Thymus (tissue), 11 donors: ENCODE measurements around the gene ADK. TPM values are rescaled to one million over a fixed set of nuclear protein-coding genes. Genes with fewer than 3 reads are reported as not detected.
"Not testable (repeated sequence)": the region's sequence is repeated elsewhere in the genome, so short reads cannot be mapped to it uniquely, and the experiment has no call there.

ENCODE experiments used
- DNase-seq, 9 donors: peaks; one replicate each; pipeline ENCODE4 v3.0.0-alpha.2; 2013; ENCODE audit warnings: low spot score in 9 of 9, low read depth in 6 of 9, missing footprints in 1 of 9
- H3K27ac ChIP-seq, 2 donors: one replicate each; pipeline ENCODE4 v1.5.1; 2013; ENCODE audit warnings: control low read depth in 1 of 2, low read depth in 1 of 2, low read length in 1 of 2, mild to moderate bottlenecking in 1 of 2, moderate library complexity in 1 of 2
- H3K27me3 ChIP-seq, 2 donors: one replicate each; pipeline ENCODE4 v1.5.1; 2013; ENCODE audit warnings: low read length in 1 of 2; ENCODE audit not compliant: control insufficient read depth in 2 of 2, insufficient read depth in 1 of 2
- H3K36me3 ChIP-seq, 2 donors: one replicate each; pipeline ENCODE4 v1.5.1; 2013; ENCODE audit warnings: low read length in 1 of 2, mild to moderate bottlenecking in 1 of 2, moderate library complexity in 1 of 2; ENCODE audit not compliant: control insufficient read depth in 2 of 2, insufficient read depth in 2 of 2
- H3K4me1 ChIP-seq, 2 donors: one replicate each; pipeline ENCODE4 v1.5.1; 2013; ENCODE audit warnings: low read length in 2 of 2; ENCODE audit not compliant: control insufficient read depth in 2 of 2, insufficient read depth in 2 of 2
- H3K4me3 ChIP-seq, 2 donors: one replicate each; pipeline ENCODE4 v1.5.1; 2013; ENCODE audit warnings: low read length in 2 of 2, control low read depth in 1 of 2, mild to moderate bottlenecking in 1 of 2
- H3K9me3 ChIP-seq, 2 donors: one replicate each; pipeline ENCODE4 v1.5.1; 2013; ENCODE audit warnings: low read length in 1 of 2, mild to moderate bottlenecking in 1 of 2; ENCODE audit not compliant: control insufficient read depth in 2 of 2, insufficient read depth in 1 of 2
- WGBS: extraction: QIAGEN DNeasy Blood & Tissue Kit; methylation state at CpG from one replicate; pipeline ENCODE4 v1.1.7; 2013; 5-methylcytosine and 5-hydroxymethylcytosine counted together
- polyA plus RNA-seq: library from polyadenylated mRNA; stranded (reverse); fragments of 200-250 nt; gene quantifications from one replicate; pipeline ENCODE4 v1.2.3, GENCODE V29; 2013
- total RNA-seq: library from RNA; stranded (reverse); fragments of 120-200 nt; gene quantifications from one replicate; pipeline ENCODE4 v1.2.4, GENCODE V29; 2013
- donor health status: healthy.

The ADK gene
- total and polyA plus RNA-seq, 2 donors: 32.0 to 33.2 TPM

DNA sequence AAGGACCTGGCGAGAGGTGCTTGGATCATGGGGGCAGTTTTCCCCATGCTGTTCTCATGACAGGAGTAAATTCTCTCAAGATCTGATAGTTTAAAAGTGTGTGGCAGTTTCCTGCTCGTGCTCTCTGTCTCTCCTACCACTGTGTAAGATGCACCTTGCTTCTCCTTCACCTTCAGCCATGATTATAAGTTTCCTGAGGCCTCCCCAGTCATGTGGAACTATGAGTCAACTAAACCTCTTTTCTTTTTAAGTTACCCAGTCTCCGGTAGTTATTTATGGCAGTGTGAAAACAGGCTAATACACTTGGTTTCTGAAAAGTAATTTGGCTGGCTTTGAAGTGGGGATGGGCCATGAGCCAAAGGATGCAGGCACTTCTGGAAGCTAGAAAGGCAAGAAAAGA, 407.4 kb downstream of the ADK start:
- H3K27me3 ChIP-seq: no peaks in the 10 kb centered on the region
- peaks cover 0 to 2% of the 10 kb centered on the region in 2 donors for H3K9me3 ChIP-seq
- WGBS: 97% methylated on average over 3 of the region's 3 CpGs
- H3K27ac ChIP-seq: no peak overlapping the region
- peaks cover 0 to 3% of the 10 kb centered on the region in 2 donors for H3K4me1 ChIP-seq
- peaks cover 0 to 2% of the 10 kb centered on the region in 2 donors for H3K36me3 ChIP-seq
- no peak for DNase-seq
- H3K4me3 ChIP-seq: no peak overlapping the region

DNA sequence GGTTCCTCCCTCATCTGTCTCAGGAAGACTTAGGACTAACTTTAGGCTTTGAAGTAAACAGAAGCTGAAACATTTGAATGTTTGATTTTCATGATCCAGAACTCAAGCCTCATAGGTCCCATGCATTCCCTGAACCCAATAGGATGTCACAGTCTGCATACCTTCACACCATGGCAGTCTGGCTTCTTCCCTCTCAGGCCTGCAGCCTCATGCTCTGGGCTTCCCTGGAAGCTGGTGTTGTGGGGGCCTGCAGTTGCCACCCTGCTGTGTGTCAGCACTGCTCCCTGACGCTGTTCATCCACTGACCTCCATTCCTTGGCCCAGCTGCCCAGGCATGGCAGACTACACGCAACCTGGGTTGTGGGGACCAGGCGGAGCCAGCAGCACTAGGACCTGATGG, 407.9 kb downstream of the ADK start:
- Histone ChIP-seq H3K27me3 (no peaks in the 10 kb centered on the region), H3K9me3 (peaks cover 0 to 2% of the 10 kb centered on the region in 2 donors), H3K36me3 (peaks cover 0 to 2% of the 10 kb centered on the region in 2 donors), H3K27ac (no peak overlapping the region), H3K4me3 (no peak overlapping the region), H3K4me1 (peaks cover 0 to 3% of the 10 kb centered on the region in 2 donors)
- no peak for DNase-seq
- WGBS: 100% methylated on average over 3 of the region's 3 CpGs

DNA sequence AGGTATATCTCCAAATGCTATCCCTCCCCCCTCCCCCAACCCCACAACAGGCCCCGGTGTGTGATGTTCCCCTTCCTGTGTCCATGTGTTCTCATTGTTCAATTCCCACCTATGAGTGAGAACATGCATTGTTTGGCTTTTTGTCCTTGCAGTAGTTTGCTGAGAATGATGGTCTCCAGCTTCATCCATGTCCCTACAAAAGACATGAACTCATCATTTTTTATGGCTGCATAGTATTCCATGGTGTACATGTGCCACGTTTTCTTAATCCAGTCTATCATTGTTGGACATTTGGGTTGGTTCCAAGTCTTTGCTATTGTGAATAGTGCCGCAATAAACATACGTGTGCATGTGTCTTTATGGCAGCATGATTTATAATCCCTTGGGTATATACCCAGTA, 417.9 kb downstream of the ADK start:
- H3K4me3 ChIP-seq, H3K9me3 ChIP-seq, H3K4me1 ChIP-seq, H3K27me3 ChIP-seq, H3K27ac ChIP-seq, DNase-seq, H3K36me3 ChIP-seq: not testable (repeated sequence)
- WGBS: 99% methylated on average over 4 of the region's 4 CpGs

DNA sequence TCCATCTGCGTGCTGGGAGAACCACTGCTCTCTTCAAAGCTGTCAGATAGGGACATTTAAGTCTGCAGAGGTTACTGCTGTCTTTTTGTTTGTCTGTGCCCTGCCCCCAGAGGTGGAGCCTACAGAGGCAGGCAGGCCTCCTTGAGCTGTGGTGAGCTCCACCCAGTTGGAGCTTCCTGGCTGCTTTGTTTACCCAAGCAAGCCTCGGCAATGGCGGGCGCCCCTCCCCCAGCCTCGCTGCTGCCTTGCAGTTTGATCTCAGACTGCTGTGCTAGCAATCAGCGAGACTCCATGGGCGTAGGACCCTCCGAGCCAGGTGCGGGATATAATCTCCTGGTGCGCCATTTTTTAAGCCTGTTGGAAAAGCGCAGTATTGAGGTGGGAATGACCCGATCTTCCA, 422.5 kb downstream of the ADK start:
- WGBS: 97% methylated on average over 12 of the region's 12 CpGs
- not testable (repeated sequence) for DNase-seq, H3K4me1 ChIP-seq

DNA sequence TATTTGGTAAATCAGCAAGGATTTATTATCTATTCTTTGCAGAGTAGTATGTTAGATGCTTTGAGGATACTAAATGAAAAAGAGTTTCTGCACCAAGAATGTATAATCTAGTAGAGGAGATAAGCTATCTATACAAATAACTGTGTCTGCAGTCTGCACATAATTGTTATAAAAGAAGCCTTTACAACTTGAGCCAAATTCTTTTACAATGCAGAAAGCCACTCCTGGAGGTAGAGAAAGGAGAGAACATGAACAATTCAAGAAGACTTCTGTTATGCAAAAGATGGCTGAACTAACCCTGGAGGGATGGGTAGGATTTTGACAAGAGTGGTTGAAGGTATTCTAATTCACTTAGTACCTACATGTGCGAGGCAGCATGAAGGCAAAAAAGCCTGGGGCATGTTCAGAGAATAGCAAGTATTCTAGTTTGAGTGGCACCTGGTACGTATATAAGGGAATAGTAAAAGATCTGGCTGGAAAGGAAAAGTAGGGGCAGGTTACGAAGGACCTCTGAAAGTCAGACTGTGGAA, 424.2 kb downstream of the ADK start:
- DNase-seq: no peak
- Histone ChIP-seq H3K36me3 (no peaks in the 10 kb centered on the region), H3K27ac (no peak overlapping the region), H3K4me1 (no peaks in the 10 kb centered on the region), H3K4me3 (no peak overlapping the region), H3K9me3 (peaks cover 0 to 9% of the 10 kb centered on the region in 2 donors), H3K27me3 (no peaks in the 10 kb centered on the region)
- WGBS: over 99% methylated on average over 3 of the region's 3 CpGs

More for the DNA sequence above, 422.5 kb downstream of the ADK start:
- H3K27me3 ChIP-seq, H3K36me3 ChIP-seq, H3K27ac ChIP-seq, H3K4me3 ChIP-seq, H3K9me3 ChIP-seq: not testable (repeated sequence)

DNA sequence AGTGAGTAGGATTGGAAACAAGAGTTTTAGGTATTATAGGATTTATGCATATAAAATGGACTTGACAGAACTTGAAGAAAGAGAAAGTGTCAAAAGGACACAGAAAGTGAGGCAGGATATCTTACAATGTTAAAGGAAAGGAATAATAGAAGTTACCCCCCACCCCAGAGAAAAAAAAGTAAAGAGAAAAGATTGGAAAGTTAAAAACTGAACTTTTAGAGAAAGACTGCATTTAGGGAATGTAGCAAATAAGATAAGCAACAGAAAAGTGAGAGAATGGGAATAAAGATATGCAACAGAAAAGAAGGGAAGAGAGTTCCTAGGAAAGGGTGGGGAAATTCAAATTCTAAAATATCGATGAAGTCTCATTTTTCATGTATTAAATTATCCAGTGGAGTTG, 424.9 kb downstream of the ADK start:
- DNase-seq: no peak
- Histone ChIP-seq H3K27ac (no peak overlapping the region), H3K4me1 (no peaks in the 10 kb centered on the region), H3K27me3 (no peaks in the 10 kb centered on the region), H3K4me3 (no peak overlapping the region), H3K36me3 (no peaks in the 10 kb centered on the region), H3K9me3 (peaks cover 0 to 9% of the 10 kb centered on the region in 2 donors)
- WGBS: 99% methylated on average over 1 of the region's 1 CpG

DNA sequence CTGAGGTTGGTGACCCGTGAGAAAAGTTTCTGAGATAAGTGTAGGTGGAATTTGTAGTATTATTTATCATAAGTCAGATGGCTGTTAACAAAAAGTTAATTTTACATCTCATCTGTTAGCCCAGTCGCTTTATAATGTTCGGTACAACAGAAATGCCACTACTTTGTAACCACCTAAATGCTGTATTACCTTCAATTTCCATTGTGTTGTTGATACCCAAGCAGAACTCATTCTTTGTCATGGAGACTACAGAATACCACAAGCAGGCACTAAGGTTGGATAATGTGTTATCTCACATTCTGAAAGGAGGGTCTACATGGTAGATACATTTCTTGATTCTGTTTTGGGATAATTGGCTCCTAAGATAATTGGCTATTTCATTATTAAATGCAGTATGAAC, 425.6 kb downstream of the ADK start:
- 97% methylated on average over 3 of the region's 3 CpGs for WGBS
- Histone ChIP-seq H3K9me3 (peaks cover 0 to 9% of the 10 kb centered on the region in 2 donors), H3K36me3 (no peaks in the 10 kb centered on the region), H3K27me3 (no peaks in the 10 kb centered on the region), H3K4me3 (no peak overlapping the region), H3K27ac (no peak overlapping the region), H3K4me1 (no peaks in the 10 kb centered on the region)
- no peak for DNase-seq

DNA sequence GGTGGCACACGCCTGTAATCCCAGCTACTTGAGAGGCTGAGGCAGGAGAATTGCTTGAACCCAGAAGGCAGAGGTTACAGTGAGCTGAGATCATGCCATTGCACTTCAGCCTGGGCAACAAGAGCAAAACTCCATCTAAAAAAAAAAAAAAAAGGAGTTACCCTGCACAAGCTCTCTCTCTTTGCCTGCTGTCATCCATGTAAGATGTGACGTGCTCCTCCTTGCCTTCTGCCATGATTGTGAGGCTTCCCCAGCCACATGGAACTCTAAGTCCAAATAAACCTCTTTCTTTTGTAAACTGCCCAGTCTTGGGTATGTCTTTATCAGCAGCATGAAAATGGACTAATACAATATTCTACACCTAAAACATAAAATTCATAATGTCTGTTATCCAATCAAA, 429.4 kb downstream of the ADK start:
- WGBS: 97% methylated on average over 2 of the region's 2 CpGs
- H3K36me3 ChIP-seq, H3K4me3 ChIP-seq: not testable (repeated sequence)

DNA sequence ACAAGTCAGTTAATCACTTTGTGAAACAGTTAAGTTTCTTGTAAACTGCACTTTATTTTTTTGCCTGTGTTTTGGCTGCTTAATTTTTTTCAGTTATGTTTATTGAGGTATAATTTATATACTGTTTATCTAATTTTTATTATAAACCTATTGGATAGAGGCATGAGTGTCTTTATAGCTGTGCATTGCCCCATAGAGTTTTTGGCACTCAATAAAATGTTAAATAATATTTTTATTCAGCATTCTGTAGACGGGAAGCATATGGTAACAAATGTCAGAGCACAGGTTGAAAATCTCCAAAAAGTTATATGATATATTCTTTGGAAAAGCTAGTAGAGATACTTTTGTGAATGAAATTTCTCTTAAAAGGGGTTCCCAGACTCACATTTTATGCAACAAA, 431.5 kb downstream of the ADK start:
- no peak for DNase-seq

More for the DNA sequence above, 429.4 kb downstream of the ADK start:
- H3K27ac ChIP-seq, DNase-seq, H3K4me1 ChIP-seq, H3K27me3 ChIP-seq, H3K9me3 ChIP-seq: not testable (repeated sequence)

More for the DNA sequence above, 431.5 kb downstream of the ADK start:
- Histone ChIP-seq H3K4me3 (no peak overlapping the region), H3K36me3 (no peaks in the 10 kb centered on the region), H3K4me1 (peaks cover 10 to 26% of the 10 kb centered on the region in 2 donors), H3K27ac (no peak overlapping the region), H3K9me3 (no peaks in the 10 kb centered on the region), H3K27me3 (no peaks in the 10 kb centered on the region)
- 99% methylated on average over 1 of the region's 1 CpG for WGBS
